DOHH2 (cell line): Measurements from ENCODE around the gene ABR.
A peak's percentile ranks its signal among the peaks of the same experiment; 100 is the strongest.

Source experiments
- H3F3A ChIP-seq: fragments of 200-600 bp; sonication (generic), shearing (Covaris generic); 2 replicates; pipeline ENCODE4 v1.6.0; 2016; ENCODE audit warnings: antibody characterized with exemption, mild to moderate bottlenecking; ENCODE audit not compliant: control insufficient read depth, insufficient read depth
- H3K27ac ChIP-seq: fragments of 200-600 bp; sonication (generic); 2 replicates; pipeline ENCODE4 v1.5.1; 2014; ENCODE audit warnings: low read depth, mild to moderate bottlenecking, low read length, moderate library complexity
- H3K27me3 ChIP-seq: fragments of 200-600 bp; sonication (generic); 2 replicates; pipeline ENCODE4 v1.6.1; 2014; ENCODE audit warnings: mild to moderate bottlenecking, low read length, mixed read lengths; ENCODE audit not compliant: control insufficient read depth
- H3K36me3 ChIP-seq: fragments of 200-600 bp; sonication (generic); 2 replicates; pipeline ENCODE4 v1.6.1; 2014; ENCODE audit warnings: mild to moderate bottlenecking, low read length, moderate library complexity, mixed read lengths; ENCODE audit not compliant: control insufficient read depth
- H3K4me1 ChIP-seq: fragments of 200-600 bp; sonication (generic); 2 replicates; pipeline ENCODE4 v1.6.1; 2014; ENCODE audit warnings: mild to moderate bottlenecking, low read length, mixed read lengths; ENCODE audit not compliant: control insufficient read depth
- H3K4me2 ChIP-seq: fragments of 200-600 bp; sonication (generic); 2 replicates; pipeline ENCODE4 v1.6.0; 2014; ENCODE audit warnings: mild to moderate bottlenecking, low read length, moderate library complexity
- H3K4me3 ChIP-seq: fragments of 200-600 bp; sonication (generic); 2 replicates; pipeline ENCODE4 v1.5.1; 2014; ENCODE audit warnings: mild to moderate bottlenecking, low read length, mixed read lengths
- H3K79me2 ChIP-seq: fragments of 200-600 bp; sonication (generic); 2 replicates; pipeline ENCODE4 v1.6.1; 2014; ENCODE audit warnings: mild to moderate bottlenecking, low read length, mixed read lengths; ENCODE audit not compliant: control insufficient read depth
- H3K9me2 ChIP-seq: fragments of 200-600 bp; sonication (generic); replicated peaks from 2 replicates; pipeline ENCODE4 v1.6.1; 2014; ENCODE audit warnings: mild to moderate bottlenecking, low read length, mixed read lengths; ENCODE audit not compliant: control insufficient read depth
- H3K9me3 ChIP-seq: fragments of 200-600 bp; sonication (generic); 2 replicates; pipeline ENCODE4 v1.6.1; 2014; ENCODE audit warnings: antibody characterized with exemption, low read length, mixed read lengths; ENCODE audit not compliant: control insufficient read depth, insufficient read depth
- H4K20me1 ChIP-seq: fragments of 200-600 bp; sonication (generic); 2 replicates; pipeline ENCODE4 v1.6.0; 2014; ENCODE audit warnings: low read depth, mild to moderate bottlenecking, antibody characterized with exemption, low read length, moderate library complexity; ENCODE audit not compliant: control insufficient read depth, insufficient read depth
- CTCF ChIP-seq: fragments of 200-600 bp; sonication (generic); IDR thresholded peaks from one replicate; pipeline ENCODE4 v1.5.1; 2014; ENCODE audit warnings: antibody characterized with exemption, mild to moderate bottlenecking, low read depth, low read length; ENCODE audit not compliant: poor library complexity, severe bottlenecking
- EZH2phosphoT487 ChIP-seq: fragments of 200-600 bp; sonication (generic); IDR thresholded peaks from 2 replicates; pipeline ENCODE4 v1.6.1; 2017; ENCODE audit warnings: borderline replicate concordance, mild to moderate bottlenecking, antibody characterized with exemption, low read length, moderate library complexity, mixed read lengths

Gene ABR

GRCh38 chr17:1224330-1224729, 44.5 kb upstream of the ABR start:
- Histone ChIP-seq H3F3A (peaks cover 15% of the 10 kb centered on the region), H3K9me2 (no peaks in the 10 kb centered on the region), H3K4me2 (peak overlapping the region; percentile 41), H3K79me2 (peaks cover 99% of the 10 kb centered on the region), H3K4me1 (peaks cover 78% of the 10 kb centered on the region), H3K36me3 (peaks cover 67% of the 10 kb centered on the region), H3K4me3 (no peak overlapping the region), H3K27me3 (no peaks in the 10 kb centered on the region), H4K20me1 (peaks cover 41% of the 10 kb centered on the region), H3K27ac (no peak overlapping the region), H3K9me3 (no peaks in the 10 kb centered on the region)
- TF ChIP-seq EZH2phosphoT487: no peak

- Histone ChIP-seq H3K4me1 (peaks cover 85% of the 10 kb centered on the region), H3K4me2 (no peak overlapping the region), H4K20me1 (peaks cover 41% of the 10 kb centered on the region), H3K9me2 (no peaks in the 10 kb centered on the region), H3K27ac (no peak overlapping the region), H3K36me3 (peaks cover 67% of the 10 kb centered on the region), H3F3A (peaks cover 16% of the 10 kb centered on the region), H3K4me3 (no peak overlapping the region), H3K9me3 (no peaks in the 10 kb centered on the region), H3K27me3 (no peaks in the 10 kb centered on the region), H3K79me2 (peaks cover 100% of the 10 kb centered on the region)
- TF ChIP-seq EZH2phosphoT487: no peak
- no peak for TF ChIP-seq CTCF
Observed at GRCh38 chr17:1223662-1224061, 43.9 kb upstream of the ABR start.

- peaks cover 65% of the 10 kb centered on the region for H3K36me3 ChIP-seq
- no peak for TF ChIP-seq EZH2phosphoT487
- H3K4me1 ChIP-seq: peaks cover 93% of the 10 kb centered on the region
- H3K4me2 ChIP-seq: peak overlapping the region; percentile 87
- H3F3A ChIP-seq: peaks cover 26% of the 10 kb centered on the region
- no peak overlapping the region for H3K4me3 ChIP-seq
- H3K79me2 ChIP-seq: peaks cover 100% of the 10 kb centered on the region
- 0 out of 2 replicates have a peak overlapping the region, but pooled peaks have one; percentile 96 for H3K27ac ChIP-seq
- H4K20me1 ChIP-seq: peaks cover 34% of the 10 kb centered on the region
- no peaks in the 10 kb centered on the region for H3K27me3 ChIP-seq
- H3K9me2 ChIP-seq: no peaks in the 10 kb centered on the region
- no peaks in the 10 kb centered on the region for H3K9me3 ChIP-seq
Observed at GRCh38 chr17:1222321-1222720, 42.5 kb upstream of the ABR start.

- Histone ChIP-seq H3K79me2 (peaks cover 98% of the 10 kb centered on the region), H3K9me3 (no peaks in the 10 kb centered on the region), H3K9me2 (no peaks in the 10 kb centered on the region), H3F3A (peaks cover 37% of the 10 kb centered on the region), H4K20me1 (peaks cover 22% of the 10 kb centered on the region), H3K36me3 (peaks cover 53% of the 10 kb centered on the region), H3K4me3 (peak overlapping the region; percentile 60), H3K27me3 (no peaks in the 10 kb centered on the region), H3K4me1 (peaks cover 93% of the 10 kb centered on the region), H3K27ac (peak overlapping the region; percentile 96), H3K4me2 (peak overlapping the region; percentile 87)
- TF ChIP-seq EZH2phosphoT487: no peak
- TF ChIP-seq CTCF: no peak
Observed at GRCh38 chr17:1221209-1221608, 41.4 kb upstream of the ABR start.
